ENCODE measurements around the gene TMEM52. TPM values are rescaled to one million over a fixed set of nuclear protein-coding genes. Genes with fewer than 3 reads are reported as not detected.
"Not testable (repeated sequence)": the region's sequence is repeated elsewhere in the genome, so short reads cannot be mapped to it uniquely, and the experiment has no call there.

Gene TMEM52
- polyA plus RNA-seq, 1 donor = 134 TPM

- DNase-seq = no peak
Observed at GRCh38 chr1:1945782-1946393, 26.8 kb upstream of the TMEM52 start.

GRCh38 chr1:1943834-1944570, 24.9 kb upstream of the TMEM52 start:
- no peak for DNase-seq

- DNase-seq = no peak
Observed at GRCh38 chr1:1942753-1943656, 23.9 kb upstream of the TMEM52 start.

- DNase-seq = no peak
Observed at GRCh38 chr1:1941868-1942752, 23.0 kb upstream of the TMEM52 start.

- DNase-seq = no peak
Observed at GRCh38 chr1:1941211-1941841, 22.2 kb upstream of the TMEM52 start.

- DNase-seq = no peak
Observed at GRCh38 chr1:1940123-1940425, 21.0 kb upstream of the TMEM52 start.

- DNase-seq = no peak
Observed at GRCh38 chr1:1939296-1940122, 20.4 kb upstream of the TMEM52 start.

- DNase-seq = no peak
Observed at GRCh38 chr1:1938613-1939295, 19.7 kb upstream of the TMEM52 start.

GRCh38 chr1:1938276-1938573, 19.1 kb upstream of the TMEM52 start:
- no peak for DNase-seq

GRCh38 chr1:1937549-1938275, 18.6 kb upstream of the TMEM52 start:
- DNase-seq = no peak

GRCh38 chr1:1937061-1937460, 18.0 kb upstream of the TMEM52 start:
- DNase-seq = no peak

GRCh38 chr1:1934848-1935247, 15.8 kb upstream of the TMEM52 start:
- DNase-seq = not testable (repeated sequence)

GRCh38 chr1:1929639-1930545, 10.8 kb upstream of the TMEM52 start:
- no peak for DNase-seq

- DNase-seq = no peak
Observed at GRCh38 chr1:1929102-1929638, 10.1 kb upstream of the TMEM52 start.

GRCh38 chr1:1928231-1929101, 9.4 kb upstream of the TMEM52 start:
- no peak for DNase-seq

GRCh38 chr1:1927751-1928150, 8.7 kb upstream of the TMEM52 start:
- DNase-seq = no peak

GRCh38 chr1:1926886-1927660, 8.0 kb upstream of the TMEM52 start:
- DNase-seq = no peak
